GM12873 (cell line): ENCODE results near the gene ASCL1.

Experiments used
- CTCF ChIP-seq: IDR thresholded peaks from 2 replicates; pipeline ENCODE4 v1.5.1; 2012; ENCODE audit warnings: low read depth, mild to moderate bottlenecking, moderate library complexity, low read length, control low read depth; ENCODE audit not compliant: insufficient read depth; ENCODE audit errors: missing control alignments

The ASCL1 gene

GRCh38 chr12:102957339-102958050 is at the start of gene ASCL1:
TSS of gene ASCL1 (plus strand) at chr12:102957674. CDS start at chr12:102958245, 571 bp downstream.
- TF ChIP-seq CTCF: no peak

- no peak for TF ChIP-seq CTCF
Observed at GRCh38 chr12:102907918-102908317, 49.6 kb upstream of the ASCL1 start.

GRCh38 chr12:102910137-102910536 is 47.3 kb upstream of the ASCL1 start:
- no peak for TF ChIP-seq CTCF

GRCh38 chr12:102910792-102911191 is 46.7 kb upstream of the ASCL1 start:
- no peak for TF ChIP-seq CTCF

GRCh38 chr12:102911320-102911719 is 46.2 kb upstream of the ASCL1 start:
- TF ChIP-seq CTCF: no peak

GRCh38 chr12:102912258-102912657 is 45.2 kb upstream of the ASCL1 start:
- no peak for TF ChIP-seq CTCF

- TF ChIP-seq CTCF: no peak
Observed at GRCh38 chr12:102913453-102914226, 43.8 kb upstream of the ASCL1 start.
